ENCODE data around the gene EVL.

The EVL gene

DNA sequence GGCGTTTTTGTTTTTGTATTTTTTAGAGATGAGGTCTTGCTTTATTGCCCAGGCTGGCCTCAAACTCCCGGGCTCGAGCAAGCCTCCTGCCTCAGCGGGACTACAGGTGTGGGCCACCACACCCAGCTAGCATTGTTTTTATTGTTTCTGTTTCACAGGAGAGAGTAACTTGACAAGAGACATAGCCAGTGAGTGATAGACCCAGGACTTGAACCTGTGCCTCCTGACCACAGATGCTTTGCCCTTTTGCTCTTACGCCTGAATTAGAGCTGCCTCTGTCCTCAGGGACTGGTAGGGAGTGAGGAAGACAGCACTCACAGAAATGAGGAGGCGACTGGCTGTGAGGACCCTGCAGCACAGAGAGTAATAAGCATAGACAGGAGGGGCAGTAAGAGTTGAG, 2.3 kb downstream of the EVL start:
- TF ChIP-seq, protein P1, sequence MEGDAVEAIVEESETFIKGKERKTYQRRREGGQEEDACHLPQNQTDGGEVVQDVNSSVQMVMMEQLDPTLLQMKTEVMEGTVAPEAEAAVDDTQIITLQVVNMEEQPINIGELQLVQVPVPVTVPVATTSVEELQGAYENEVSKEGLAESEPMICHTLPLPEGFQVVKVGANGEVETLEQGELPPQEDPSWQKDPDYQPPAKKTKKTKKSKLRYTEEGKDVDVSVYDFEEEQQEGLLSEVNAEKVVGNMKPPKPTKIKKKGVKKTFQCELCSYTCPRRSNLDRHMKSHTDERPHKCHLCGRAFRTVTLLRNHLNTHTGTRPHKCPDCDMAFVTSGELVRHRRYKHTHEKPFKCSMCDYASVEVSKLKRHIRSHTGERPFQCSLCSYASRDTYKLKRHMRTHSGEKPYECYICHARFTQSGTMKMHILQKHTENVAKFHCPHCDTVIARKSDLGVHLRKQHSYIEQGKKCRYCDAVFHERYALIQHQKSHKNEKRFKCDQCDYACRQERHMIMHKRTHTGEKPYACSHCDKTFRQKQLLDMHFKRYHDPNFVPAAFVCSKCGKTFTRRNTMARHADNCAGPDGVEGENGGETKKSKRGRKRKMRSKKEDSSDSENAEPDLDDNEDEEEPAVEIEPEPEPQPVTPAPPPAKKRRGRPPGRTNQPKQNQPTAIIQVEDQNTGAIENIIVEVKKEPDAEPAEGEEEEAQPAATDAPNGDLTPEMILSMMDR (IDR thresholded peaks at IDR 0.05; ENCODE audit: low read depth, low read length), result no peak

DNA sequence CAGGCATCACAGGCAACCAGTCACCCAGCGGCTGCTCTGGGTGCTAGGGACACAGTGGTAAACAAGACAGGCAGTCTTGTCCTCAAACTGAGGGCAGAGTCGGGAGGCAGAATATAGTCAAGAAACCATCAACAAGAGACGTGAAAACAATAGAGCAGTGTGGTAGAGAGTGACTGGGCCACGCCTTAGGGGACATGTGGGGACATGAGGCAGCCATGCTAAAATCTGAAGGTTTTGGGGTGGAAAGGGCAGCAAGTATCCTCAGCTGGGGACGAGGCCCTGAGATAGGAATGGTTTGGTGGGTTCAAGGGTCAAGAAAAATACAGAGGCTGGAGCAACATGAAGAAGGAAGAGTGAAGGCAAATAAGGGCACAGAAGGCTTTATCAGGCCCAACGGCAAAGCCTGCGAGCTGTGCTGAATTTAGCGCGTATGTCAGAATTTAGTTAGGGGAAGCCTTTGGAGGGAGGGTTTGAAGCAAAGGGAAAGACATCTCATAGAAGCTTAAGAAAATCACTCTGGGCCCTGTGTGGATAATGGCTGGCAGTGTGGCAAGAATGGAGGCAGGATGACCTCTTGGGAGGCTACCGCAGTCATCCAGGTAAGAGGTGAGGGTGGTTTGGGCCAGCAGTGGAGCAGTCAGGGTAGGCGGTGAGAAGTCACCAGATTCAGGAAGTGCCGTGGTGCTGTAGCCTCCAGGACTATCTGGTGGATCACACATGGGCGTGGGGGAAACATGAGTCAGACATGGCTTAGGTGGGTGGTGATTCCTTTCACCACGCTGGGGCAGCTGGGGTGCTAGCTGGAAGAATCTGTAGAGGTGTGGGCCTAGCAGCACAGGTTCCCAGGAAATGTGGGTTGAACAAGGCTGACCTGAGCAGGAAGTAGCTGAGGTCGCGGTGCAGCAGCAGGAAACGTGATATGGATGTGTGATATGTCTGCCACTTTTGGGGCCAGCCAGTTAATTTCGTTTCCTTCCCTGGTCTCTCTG, 3.0 kb downstream of the EVL start:
- H3K4me3 ChIP-seq (ENCODE audit: low read depth, low read length), result no peak overlapping the region
- TF ChIP-seq, protein P1 (IDR thresholded peaks at IDR 0.05; ENCODE audit: low read depth, low read length), result no peak

More for the DNA sequence above, 2.3 kb downstream of the EVL start:
- no peak overlapping the region for H3K4me3 ChIP-seq (ENCODE audit: low read depth, low read length)

DNA sequence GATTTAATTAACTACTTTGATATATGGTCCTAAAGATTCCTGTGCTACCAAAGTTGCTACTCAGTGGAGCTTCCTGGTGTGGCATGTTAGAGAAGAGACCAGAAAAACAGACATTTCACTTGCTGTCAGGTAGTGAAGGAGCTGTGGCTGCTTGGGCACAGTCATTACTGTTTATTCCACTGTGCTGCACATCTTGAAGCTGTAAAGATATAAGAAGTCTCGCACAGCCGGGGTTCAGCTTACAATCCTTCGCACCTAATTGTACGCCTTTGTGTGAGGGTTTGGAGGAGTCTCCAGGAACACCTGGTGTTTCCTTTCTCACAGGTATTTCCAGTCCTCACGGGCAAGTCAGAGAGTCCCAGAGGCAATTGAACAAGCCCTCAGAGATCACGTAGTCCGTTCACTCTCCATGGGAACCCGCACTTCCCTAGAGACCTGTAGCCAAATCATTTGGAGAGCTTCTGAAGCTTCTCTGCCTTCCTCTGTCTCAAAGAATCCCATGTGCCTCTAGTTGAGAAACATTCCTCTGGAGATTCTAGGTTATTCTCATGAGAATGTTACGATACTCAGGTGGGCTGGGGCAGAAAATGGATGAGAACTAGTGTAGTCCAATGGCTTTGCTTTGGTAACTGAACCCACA, 4.1 kb downstream of the EVL start:
- H3K4me3 ChIP-seq (ENCODE audit: low read depth, low read length), result no peak overlapping the region
- TF ChIP-seq, protein P1 (IDR thresholded peaks at IDR 0.05; ENCODE audit: low read depth, low read length), result no peak

DNA sequence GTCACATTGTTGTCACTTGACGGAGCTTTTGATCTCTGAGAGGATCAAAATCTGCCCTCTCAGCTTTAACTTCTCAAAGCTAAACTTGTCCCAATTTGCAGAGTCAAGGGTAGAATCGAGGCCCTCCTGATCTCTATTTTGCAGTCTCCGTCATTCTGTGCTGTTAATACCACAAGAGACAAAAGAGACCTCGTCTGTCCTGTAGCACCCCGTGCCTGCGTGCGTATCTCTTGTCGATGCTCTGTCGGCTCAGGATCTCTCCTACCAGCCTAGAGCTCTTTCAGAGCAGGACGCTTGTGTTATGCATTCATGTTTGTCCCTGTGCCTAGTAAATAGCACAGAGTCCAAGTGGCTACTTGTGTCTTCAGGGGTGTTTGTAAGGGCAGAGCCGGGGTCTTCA, 5.1 kb downstream of the EVL start:
- no peak overlapping the region for H3K4me3 ChIP-seq (ENCODE audit: low read depth, low read length)
- TF ChIP-seq, protein P1 (IDR thresholded peaks at IDR 0.05; ENCODE audit: low read depth, low read length), result no peak

DNA sequence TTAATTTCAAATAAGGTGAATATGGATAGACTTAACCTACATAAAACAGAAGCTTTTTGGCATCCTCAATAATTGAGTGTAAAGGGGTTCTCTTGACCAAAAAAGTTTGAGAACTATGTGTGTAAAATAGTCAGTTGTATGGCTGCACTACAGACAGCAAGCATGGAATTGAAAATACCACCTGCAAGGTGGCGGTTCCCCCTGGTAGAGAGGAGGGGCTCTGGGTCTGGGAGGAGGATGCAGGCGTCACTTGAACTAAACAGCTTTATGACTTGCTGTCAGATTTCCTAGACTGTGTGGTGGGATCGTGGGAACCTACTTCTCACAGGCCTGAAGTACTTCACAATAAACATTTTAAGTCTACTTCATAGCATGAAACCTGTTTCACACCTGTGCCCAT, 6.3 kb downstream of the EVL start:
- TF ChIP-seq, protein P1 (IDR thresholded peaks at IDR 0.05; ENCODE audit: low read depth, low read length), result no peak

DNA sequence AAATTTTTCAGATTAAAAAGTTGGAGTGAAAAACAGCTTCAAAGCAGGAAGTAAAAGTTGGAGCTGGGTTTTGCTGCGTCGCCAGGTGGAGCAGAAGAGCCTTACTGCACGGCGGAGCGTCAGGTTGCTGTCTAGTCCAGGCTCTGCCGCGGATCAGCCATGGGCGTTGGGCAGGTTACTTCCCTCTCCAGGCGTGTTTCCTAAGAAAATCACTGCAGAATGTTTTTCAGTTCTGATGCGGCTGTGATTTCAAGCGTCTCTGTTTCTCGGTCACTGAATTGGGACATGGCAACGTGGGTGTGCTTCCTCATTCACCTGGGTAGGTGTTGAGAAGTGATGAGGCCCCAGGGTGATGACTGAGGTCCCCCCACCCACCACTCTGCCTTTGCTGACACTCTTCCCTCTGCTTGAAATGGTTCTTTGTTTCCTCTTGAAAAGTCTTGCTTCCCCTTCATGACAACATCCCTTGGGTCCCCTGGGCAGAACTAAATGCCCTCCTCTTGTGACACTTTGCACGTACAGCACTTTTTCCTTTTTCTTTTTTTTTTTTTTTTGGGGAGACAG, 7.6 kb downstream of the EVL start:
- TF ChIP-seq, protein P1 (IDR thresholded peaks at IDR 0.05; ENCODE audit: low read depth, low read length), result no peak
- H3K4me3 ChIP-seq (ENCODE audit: low read depth, low read length), result no peak overlapping the region

More for the DNA sequence above, 6.3 kb downstream of the EVL start:
- no peak overlapping the region for H3K4me3 ChIP-seq (ENCODE audit: low read depth, low read length)
